DOHH2 (cell line): ENCODE results near the gene DHX32.

ENCODE experiments used
- EZH2phosphoT487 ChIP-seq: fragments of 200-600 bp; sonication (generic); IDR thresholded peaks from 2 replicates; pipeline ENCODE4 v1.6.1; 2017; ENCODE audit warnings: borderline replicate concordance, mild to moderate bottlenecking, antibody characterized with exemption, low read length, moderate library complexity, mixed read lengths
- TF ChIP-seq, protein P1 (sequence below): fragments of 200-600 bp; sonication (generic); IDR thresholded peaks from one replicate; pipeline ENCODE4 v1.5.1; 2014; ENCODE audit warnings: antibody characterized with exemption, mild to moderate bottlenecking, low read depth, low read length; ENCODE audit not compliant: poor library complexity, severe bottlenecking

- TF ChIP-seq, protein P1, sequence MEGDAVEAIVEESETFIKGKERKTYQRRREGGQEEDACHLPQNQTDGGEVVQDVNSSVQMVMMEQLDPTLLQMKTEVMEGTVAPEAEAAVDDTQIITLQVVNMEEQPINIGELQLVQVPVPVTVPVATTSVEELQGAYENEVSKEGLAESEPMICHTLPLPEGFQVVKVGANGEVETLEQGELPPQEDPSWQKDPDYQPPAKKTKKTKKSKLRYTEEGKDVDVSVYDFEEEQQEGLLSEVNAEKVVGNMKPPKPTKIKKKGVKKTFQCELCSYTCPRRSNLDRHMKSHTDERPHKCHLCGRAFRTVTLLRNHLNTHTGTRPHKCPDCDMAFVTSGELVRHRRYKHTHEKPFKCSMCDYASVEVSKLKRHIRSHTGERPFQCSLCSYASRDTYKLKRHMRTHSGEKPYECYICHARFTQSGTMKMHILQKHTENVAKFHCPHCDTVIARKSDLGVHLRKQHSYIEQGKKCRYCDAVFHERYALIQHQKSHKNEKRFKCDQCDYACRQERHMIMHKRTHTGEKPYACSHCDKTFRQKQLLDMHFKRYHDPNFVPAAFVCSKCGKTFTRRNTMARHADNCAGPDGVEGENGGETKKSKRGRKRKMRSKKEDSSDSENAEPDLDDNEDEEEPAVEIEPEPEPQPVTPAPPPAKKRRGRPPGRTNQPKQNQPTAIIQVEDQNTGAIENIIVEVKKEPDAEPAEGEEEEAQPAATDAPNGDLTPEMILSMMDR = no peak
- no peak for TF ChIP-seq EZH2phosphoT487
Measured at GRCh38 chr10:125845617-125846016, 35.5 kb downstream of the DHX32 start.
